K562 (cell line): ENCODE data around the gene NPAS3. TPM values are rescaled to one million over a fixed set of nuclear protein-coding genes. Genes with fewer than 3 reads are reported as not detected.

ENCODE experiments used
- ATAC-seq: fragments of 200-7000 bp; cut with Tn5 transposase; 3 replicates; pipeline ENCODE4 v1.9.1; 2020; ENCODE audit warnings: moderate library complexity
- BruUV-seq: library from RNA; stranded (reverse); fragments of 400-500 nt; replicated peaks from 2 replicates; lab custom pipeline; 2021; lab: Mats Ljungman, UMichigan
- CTCF ChIA-PET: fragments of 300-600 bp; formaldehyde crosslinking; extraction: SDS; loops from one replicate; lab custom pipeline; 2021; ENCODE audit warnings: low intra/inter-chr PET ratio; lab: Yijun Ruan, JAX
- POLR2A ChIA-PET: fragments of 300-600, 350-650 bp; sonication (Branson Sonifier 250); formaldehyde crosslinking; extraction: SDS; loops from one replicate; lab custom pipeline; 2021; ENCODE audit warnings: antibody characterized with exemption, inconsistent platforms; lab: Yijun Ruan, JAX
- DNase-seq, 4 experiments: peaks; one replicate each; pipeline versions ENCODE4 v3.0.0 to v3.0.0-alpha.2; 2011 to 2018; ENCODE audit warnings: low spot score in 3 of 4, mixed read lengths in 3 of 4; ENCODE audit errors: extremely low read depth in 1 of 4
- FAIRE-seq: peaks from 2 replicates; lab custom pipeline; 2011; peaks lifted over from hg19 to GRCh38; lab: Jason Lieb, UNC
- H2AFZ ChIP-seq: 2 replicates; pipeline ENCODE4 v1.6.0; 2011; ENCODE audit warnings: low read depth, low read length, control low read depth, inconsistent platforms
- H3K27ac ChIP-seq: fragments of 200-600 bp; 3 replicates; pipeline ENCODE4 v1.8.0; 2011; ENCODE audit warnings: low read depth, mild to moderate bottlenecking, control low read depth, inconsistent platforms, low read length, moderate library complexity, mixed read lengths; ENCODE audit errors: extremely low read depth
- H3K27me3 ChIP-seq, 2 experiments: fragments of 300-600 bp in 1 of 2; 2 replicates in 1 of 2; 3 replicates in 1 of 2; pipeline versions ENCODE4 v1.6.0 to v1.8.0; 2011; ENCODE audit warnings: inconsistent platforms in 2 of 2, low read length in 2 of 2, mild to moderate bottlenecking in 1 of 2, mixed read lengths in 1 of 2, moderate library complexity in 1 of 2; ENCODE audit not compliant: control insufficient read depth in 2 of 2, insufficient read depth in 2 of 2
- H3K36me3 ChIP-seq: fragments of 300-600 bp; 3 replicates; pipeline ENCODE4 v1.8.0; 2011; ENCODE audit warnings: mild to moderate bottlenecking, low read length, inconsistent platforms; ENCODE audit not compliant: control insufficient read depth, insufficient read depth
- H3K4me1 ChIP-seq, 2 experiments: fragments of 200-600 bp in 1 of 2; replicated peaks in 1 of 2; 2 replicates in 1 of 2; 3 replicates in 1 of 2; pipeline versions ENCODE4 v1.5.1 to v1.8.0; 2011; ENCODE audit warnings: inconsistent platforms in 2 of 2, low read length in 2 of 2, mild to moderate bottlenecking in 1 of 2, mixed read lengths in 1 of 2, moderate library complexity in 1 of 2; ENCODE audit not compliant: control insufficient read depth in 2 of 2, insufficient read depth in 2 of 2
- H3K4me2 ChIP-seq: 2 replicates; pipeline ENCODE4 v1.6.1; 2011; ENCODE audit warnings: low read length, control low read depth, inconsistent platforms, mixed read lengths; ENCODE audit not compliant: insufficient read depth
- H3K4me3 ChIP-seq: fragments of 200-600 bp; sonication (generic), shearing (Covaris generic); 2 replicates; pipeline ENCODE4 v1.5.1; 2016; ENCODE audit warnings: control low read depth, inconsistent platforms
- H3K79me2 ChIP-seq: fragments of 200-600 bp; 3 replicates; pipeline ENCODE4 v1.8.0; 2011; ENCODE audit warnings: low read length, inconsistent platforms; ENCODE audit not compliant: control insufficient read depth, insufficient read depth
- H3K9ac ChIP-seq, 2 experiments: 2 replicates each; pipeline versions ENCODE4 v1.6.0 to v1.6.1; 2011; ENCODE audit warnings: low read depth in 2 of 2, low read length in 2 of 2, control low read depth in 1 of 2, inconsistent platforms in 1 of 2, mild to moderate bottlenecking in 1 of 2, mixed read lengths in 1 of 2; ENCODE audit not compliant: insufficient read depth in 1 of 2
- H3K9me1 ChIP-seq: one replicate; pipeline ENCODE4 v1.6.0; 2011; ENCODE audit warnings: inconsistent platforms, mild to moderate bottlenecking, low read length, moderate library complexity; ENCODE audit not compliant: control insufficient read depth, insufficient read depth
- H3K9me3 ChIP-seq: replicated peaks from 2 replicates; pipeline ENCODE4 v1.5.1; 2011; ENCODE audit warnings: low read depth, low read length, inconsistent platforms; ENCODE audit not compliant: control insufficient read depth, insufficient read depth
- H4K20me1 ChIP-seq: replicated peaks from 2 replicates; pipeline ENCODE4 v1.6.1; 2011; ENCODE audit warnings: low read length, inconsistent platforms, mixed read lengths; ENCODE audit not compliant: control insufficient read depth, insufficient read depth
- ADNP ChIP-seq: fragments of 200-800 bp; sonication (Bioruptor generic); IDR thresholded peaks from 2 replicates; pipeline ENCODE4 v1.6.1; 2016; ENCODE audit warnings: missing genetic modification characterization, missing compliant biosample characterization
- ATF1 ChIP-seq, 2 experiments: fragments of 450-650 bp in 1 of 2; IDR thresholded peaks; 2 replicates each; pipeline ENCODE4 v1.6.1; 2016; ENCODE audit warnings: missing compliant biosample characterization in 1 of 2, missing genetic modification characterization in 1 of 2
- DLX4 ChIP-seq: fragments of 250-450 bp; sonication (Bioruptor Pico); IDR thresholded peaks from 2 replicates; pipeline ENCODE4 v1.6.1; 2021; ENCODE audit warnings: mild to moderate bottlenecking
- ETV1 ChIP-seq: fragments of 450-650 bp; conservative IDR thresholded peaks from 2 replicates; pipeline ENCODE4 v1.6.1; 2016; ENCODE audit warnings: missing genetic modification characterization, control low read depth, low read depth, missing compliant biosample characterization
- FOXJ2 ChIP-seq: fragments of 200-800 bp; sonication (Bioruptor generic); IDR thresholded peaks from 2 replicates; pipeline ENCODE4 v1.6.1; 2016; ENCODE audit warnings: missing genetic modification characterization, missing compliant biosample characterization
- GTF2B ChIP-seq: IDR thresholded peaks from 2 replicates; pipeline ENCODE4 v1.6.1; 2011; ENCODE audit not compliant: insufficient read length; ENCODE audit errors: extremely low read depth
- HMBOX1 ChIP-seq: sonication (generic); IDR thresholded peaks from 2 replicates; pipeline ENCODE4 v1.6.1; 2016
- MAFG ChIP-seq: fragments of 450-650 bp; conservative IDR thresholded peaks from 2 replicates; pipeline ENCODE4 v1.6.1; 2016; ENCODE audit warnings: missing genetic modification characterization, missing compliant biosample characterization
- POU5F1 ChIP-seq: fragments of 150-350 bp; IDR thresholded peaks from 2 replicates; pipeline ENCODE4 v1.6.1; 2014; ENCODE audit warnings: borderline replicate concordance, low read length, low read depth, mild to moderate bottlenecking; ENCODE audit not compliant: partially characterized antibody
- SAFB ChIP-seq: fragments of 200-400 bp; formaldehyde crosslinking; IDR thresholded peaks from 2 replicates; pipeline ENCODE4 v1.6.1; 2017; ENCODE audit warnings: low read depth, low read length, borderline replicate concordance
- TCF7 ChIP-seq: sonication (generic); IDR thresholded peaks from 2 replicates; pipeline ENCODE4 v1.6.1; 2016; ENCODE audit warnings: antibody characterized with exemption, borderline replicate concordance
- ZBTB12 ChIP-seq: fragments of 250-450 bp; sonication (Bioruptor Pico); IDR thresholded peaks from 2 replicates; pipeline ENCODE4 v1.4.0; 2020
- ZSCAN29 ChIP-seq: fragments of 450-650 bp; IDR thresholded peaks from 2 replicates; pipeline ENCODE4 v1.6.1; 2017
- WGBS: fragments of 100-300 bp; shearing (Covaris generic); methylation state at CpG from one replicate; pipeline ENCODE4 v1.1.6; 2016; ENCODE audit warnings: low coverage, mixed read lengths; ENCODE audit not compliant: insufficient coverage; ENCODE audit errors: missing lambda C conversion rate; 5-methylcytosine and 5-hydroxymethylcytosine counted together
- in situ Hi-C: fragments of 300-500 bp; cut with MboI; formaldehyde crosslinking; loops from 4 replicates; pipeline ENCODE4 v1.15.0; 2018; ENCODE audit warnings: inconsistent platforms, mixed read lengths
- intact Hi-C: fragments of 100-400 bp; cut with micrococcal nuclease; formaldehyde crosslinking; loops from 2 replicates; pipeline ENCODE4 v1.14.2; 2022
- polyA plus RNA-seq, 8 experiments: library from polyadenylated mRNA; depleted of rRNA in 4 of 8; stranded (reverse) in 5 of 8; unstranded in 3 of 8; fragments of >200 nt; fragmentation: Nextera tagmentation in 2 of 8; fragmentation: Illumina TruSeq in 1 of 8; extraction: Ambion mirVana in 2 of 8; extraction: Trizol in 1 of 8; gene quantifications; 2 replicates each; pipeline versions ENCODE4 v1.2.1 to v1.2.3, GENCODE V29; 2011 to 2014; ENCODE audit warnings: inconsistent platforms in 1 of 8, missing spikeins in 1 of 8
- total RNA-seq, 7 experiments: library from RNA; depleted of rRNA in 6 of 7; stranded (reverse); fragments of >200 nt in 6 of 7; fragmentation: Illumina TruSeq in 2 of 7; extraction: Trizol in 2 of 7; gene quantifications; 2 replicates each; pipeline versions ENCODE4 v1.2.1 to v1.2.3, GENCODE V29; 2011 to 2021; ENCODE audit warnings: low replicate concordance in 1 of 7

NPAS3 gene
- total and polyA plus RNA-seq, 9 of the 15 experiments (the other 6 are each of a cell fraction or from before 2014, with no cell fraction given) = 0.04 TPM; not detected in 8

GRCh38 chr14:33486332-33486890 lies 547.7 kb downstream of the NPAS3 start:
- WGBS = 30% methylated on average over 2 of the region's 2 CpGs
- in situ Hi-C loops (no loop called here), intact Hi-C loops (no loop called here)
- DNase-seq (no peak), FAIRE-seq (no peak), ATAC-seq (no peak)
- no peak overlapping the region for H3K9ac ChIP-seq
- H3K4me2 ChIP-seq = no peak overlapping the region
- CTCF ChIA-PET = no interaction called here
- H4K20me1 ChIP-seq = no peaks in the 10 kb centered on the region
- H2AFZ ChIP-seq = peak overlapping the region; percentile 23; the same call in 1 of the 2 replicates
- H3K4me1 ChIP-seq = peaks cover 0 to 23% of the 10 kb centered on the region in 2 experiments; a peak in 3 of 5 replicates
- no peaks in the 10 kb centered on the region for H3K9me1 ChIP-seq
- POLR2A ChIA-PET = no interaction called here
- H3K27ac ChIP-seq = no peak overlapping the region
- H3K9me3 ChIP-seq = no peaks in the 10 kb centered on the region
- TF ChIP-seq HMBOX1 (peak; percentile 50; the same call in 1 of the 2 replicates), POU5F1 (no peak)
- no peaks in the 10 kb centered on the region for H3K79me2 ChIP-seq
- no TSS peak for BruUV-seq
- no peaks in the 10 kb centered on the region for H3K36me3 ChIP-seq
- no peak overlapping the region for H3K4me3 ChIP-seq
- H3K27me3 ChIP-seq = no peaks in the 10 kb centered on the region

GRCh38 chr14:33488582-33488981 lies 549.9 kb downstream of the NPAS3 start:
- no peak for FAIRE-seq
- no peak for TF ChIP-seq DLX4 (CRISPR knock-in tag)
- TF ChIP-seq MAFG = no peak
- TF ChIP-seq SAFB = no peak
- no peak for TF ChIP-seq ATF1 (CRISPR knock-in tag; IDR thresholded peaks at IDR 0.05)
- no peak for TF ChIP-seq ATF1 (tag; IDR thresholded peaks at IDR 0.05)
- no peak for TF ChIP-seq TCF7
- TF ChIP-seq ETV1 = no peak
- no peak for TF ChIP-seq GTF2B
- no peak for TF ChIP-seq ZSCAN29
- TF ChIP-seq ADNP (tag) = no peak
- no peak for TF ChIP-seq ZBTB12
- no peak for TF ChIP-seq FOXJ2 (tag)

More at GRCh38 chr14:33488582-33488981, 549.9 kb downstream of the NPAS3 start:
- Histone ChIP-seq H3K36me3 (no peaks in the 10 kb centered on the region), H3K4me1 (peaks cover 0 to 10% of the 10 kb centered on the region in 2 experiments; a peak in 3 of 5 replicates), H4K20me1 (no peaks in the 10 kb centered on the region), H3K9ac (no peak overlapping the region), H3K4me3 (no peak overlapping the region), H3K27ac (no peak overlapping the region), H3K79me2 (no peaks in the 10 kb centered on the region), H3K9me3 (no peaks in the 10 kb centered on the region), H3K4me2 (no peak overlapping the region), H3K9me1 (no peaks in the 10 kb centered on the region), H3K27me3 (no peaks in the 10 kb centered on the region), H2AFZ (no peak overlapping the region)
- ChIA-PET POLR2A (interaction anchor here (0.5 kb wide), 1 partner anchor 949 kb away, joined by 3 read pairs; no protein-coding TSS in a partner anchor), CTCF (no interaction called here)
- in situ Hi-C loops = no loop called here
- intact Hi-C loops = no loop called here
- ATAC-seq (no peak), DNase-seq (no peak)
- 43% methylated on average over 5 of the region's 5 CpGs for WGBS
- no TSS peak for BruUV-seq
